ENCODE results near the gene GP5.

GRCh38 chr3:194365526-194365925 lies 33.5 kb downstream of the GP5 start:
- no peak for TF ChIP-seq CTCF (IDR thresholded peaks at IDR 0.05)
- TF ChIP-seq POLR2A (IDR thresholded peaks at IDR 0.05) = no peak
- TF ChIP-seq POLR2AphosphoS5 (IDR thresholded peaks at IDR 0.05) = no peak
- no peak for TF ChIP-seq EP300 (IDR thresholded peaks at IDR 0.05; ENCODE audit: low read depth)
